ENCODE data around the gene FKBP8.

DNA sequence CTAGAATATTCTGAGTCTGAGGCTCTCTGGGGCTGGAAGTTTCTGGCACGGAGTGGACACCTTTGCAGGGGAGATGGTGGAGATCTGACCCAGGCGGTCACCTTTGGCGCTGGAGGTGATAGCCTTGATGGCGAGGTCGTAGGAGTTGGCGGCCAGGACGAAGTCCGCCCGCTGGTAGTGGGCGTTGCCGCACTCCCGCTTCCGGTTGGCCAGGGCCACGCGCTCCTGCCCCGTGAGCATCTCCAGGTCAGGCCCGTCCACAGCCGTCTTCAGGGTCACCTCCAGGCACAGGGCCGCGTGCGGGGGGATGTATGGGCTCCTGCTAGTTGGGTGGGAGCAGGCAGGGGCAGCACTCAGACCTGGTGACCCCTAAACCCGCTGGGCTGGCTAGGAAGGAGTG is 5.3 kb downstream of the FKBP8 start:
- TF ChIP-seq, protein P1, sequence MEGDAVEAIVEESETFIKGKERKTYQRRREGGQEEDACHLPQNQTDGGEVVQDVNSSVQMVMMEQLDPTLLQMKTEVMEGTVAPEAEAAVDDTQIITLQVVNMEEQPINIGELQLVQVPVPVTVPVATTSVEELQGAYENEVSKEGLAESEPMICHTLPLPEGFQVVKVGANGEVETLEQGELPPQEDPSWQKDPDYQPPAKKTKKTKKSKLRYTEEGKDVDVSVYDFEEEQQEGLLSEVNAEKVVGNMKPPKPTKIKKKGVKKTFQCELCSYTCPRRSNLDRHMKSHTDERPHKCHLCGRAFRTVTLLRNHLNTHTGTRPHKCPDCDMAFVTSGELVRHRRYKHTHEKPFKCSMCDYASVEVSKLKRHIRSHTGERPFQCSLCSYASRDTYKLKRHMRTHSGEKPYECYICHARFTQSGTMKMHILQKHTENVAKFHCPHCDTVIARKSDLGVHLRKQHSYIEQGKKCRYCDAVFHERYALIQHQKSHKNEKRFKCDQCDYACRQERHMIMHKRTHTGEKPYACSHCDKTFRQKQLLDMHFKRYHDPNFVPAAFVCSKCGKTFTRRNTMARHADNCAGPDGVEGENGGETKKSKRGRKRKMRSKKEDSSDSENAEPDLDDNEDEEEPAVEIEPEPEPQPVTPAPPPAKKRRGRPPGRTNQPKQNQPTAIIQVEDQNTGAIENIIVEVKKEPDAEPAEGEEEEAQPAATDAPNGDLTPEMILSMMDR (IDR thresholded peaks at IDR 0.05): no peak
- TF ChIP-seq POLR2A (IDR thresholded peaks at IDR 0.05): no peak

Data from lower leg skin (tissue), 3 donors.